DMS53 treated with DMSO at 0.1 percent for 48 hours (cell line): ENCODE measurements around the gene LCN2.
"Not testable (repeated sequence)": the region's sequence is repeated elsewhere in the genome, so short reads cannot be mapped to it uniquely, and the experiment has no call there.

Experiments
- DNase-seq: peaks from one replicate; lab custom pipeline; 2025; ENCODE audit not compliant: unreplicated experiment; lab: John Stamatoyannopoulos, UW

Gene LCN2

DNA sequence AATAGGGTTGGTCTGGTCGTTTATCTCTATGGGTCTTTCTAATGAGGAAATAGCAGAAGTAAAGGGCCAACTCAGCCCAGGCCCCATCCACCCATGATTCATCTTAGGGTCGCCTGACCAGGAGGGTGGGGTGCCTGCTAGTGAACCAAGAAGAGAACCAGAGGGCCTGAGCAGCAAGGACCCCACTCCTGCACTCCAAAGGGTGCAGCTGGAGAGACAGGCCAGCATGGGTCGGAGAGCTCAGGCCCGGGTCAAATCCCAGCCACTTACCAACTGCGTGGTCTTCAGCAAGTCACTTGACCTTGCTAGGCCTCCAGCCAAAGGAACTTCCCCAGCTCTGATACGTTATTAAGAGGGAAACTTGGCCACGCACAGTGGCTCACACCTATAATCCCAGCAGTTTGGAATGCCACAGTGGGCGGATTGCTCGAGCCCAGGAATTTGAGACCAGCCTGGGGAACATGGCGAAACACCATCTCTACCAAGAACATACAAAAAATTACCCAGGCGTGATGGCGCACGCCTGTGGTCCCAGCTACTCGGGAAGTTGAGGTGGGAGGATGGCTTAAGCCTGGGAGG is 15.1 kb downstream of the LCN2 start:
- DNase-seq, result no peak

DNA sequence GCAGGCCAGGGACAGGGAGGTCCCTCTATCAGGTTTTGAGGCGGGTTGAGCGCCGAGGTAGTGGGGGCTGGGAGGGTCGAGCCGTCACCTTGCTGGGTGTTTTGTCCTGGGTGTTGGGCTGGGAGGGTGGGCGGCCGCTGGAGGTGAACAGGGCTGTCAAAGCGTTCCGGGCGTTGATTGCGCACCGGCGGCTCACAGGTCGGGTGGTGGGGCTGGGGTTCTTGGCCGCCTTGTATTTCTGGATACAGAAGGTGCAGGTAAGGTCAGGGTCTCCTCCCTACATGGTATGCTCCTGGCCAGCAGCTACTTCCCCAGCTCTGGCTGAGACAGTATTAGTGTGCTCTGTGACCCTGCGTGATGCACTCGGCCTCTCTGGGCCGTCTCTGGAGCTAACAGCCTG is 16.9 kb downstream of the LCN2 start:
- DNase-seq, result no peak

DNA sequence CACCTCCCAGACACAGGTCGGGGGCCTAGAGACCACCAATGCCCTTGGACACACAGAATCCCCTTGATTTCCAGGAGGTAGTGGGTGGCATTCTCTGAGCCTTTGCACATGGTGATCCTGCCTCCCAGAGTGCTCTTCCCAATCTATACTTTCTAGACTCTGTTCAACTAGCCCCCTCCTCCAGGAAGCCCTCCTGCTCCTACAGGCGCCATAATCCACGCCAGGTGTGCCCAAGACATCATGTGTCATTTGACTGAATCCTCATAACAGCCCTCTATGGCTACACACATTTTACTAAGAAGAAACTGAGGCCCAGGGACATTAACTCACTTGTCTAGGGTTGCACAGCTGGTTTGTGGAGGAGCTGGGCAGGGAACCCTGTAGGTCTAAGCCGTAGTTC is 18.0 kb downstream of the LCN2 start:
- DNase-seq, result no peak

DNA sequence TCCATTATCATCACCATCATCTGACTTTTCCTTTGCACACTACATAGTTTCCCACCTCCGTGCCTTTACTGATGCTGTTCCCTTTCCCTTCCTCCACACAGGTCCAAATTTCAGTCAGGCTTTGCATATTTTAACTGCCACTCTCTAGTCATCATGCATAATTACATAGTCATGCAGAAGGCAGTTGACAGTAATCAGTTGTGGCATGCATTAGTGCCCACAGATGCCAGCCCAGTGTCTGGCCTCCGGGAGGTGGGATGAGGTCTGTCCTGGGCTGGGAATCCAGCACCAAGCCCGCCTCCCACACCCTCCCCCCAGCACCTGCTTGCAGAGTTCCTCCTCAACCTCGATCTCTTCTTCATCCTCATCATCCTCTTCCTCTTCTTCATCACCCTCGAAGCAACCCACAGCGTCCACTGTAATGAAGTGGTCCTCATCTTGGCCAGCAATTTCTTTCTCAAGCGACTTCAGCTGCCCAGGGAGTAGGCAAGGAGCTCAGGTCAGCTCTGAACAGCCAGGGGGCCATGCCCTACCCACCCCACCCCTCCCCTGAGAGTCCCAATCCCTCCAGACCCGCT is 19.6 kb downstream of the LCN2 start:
- no peak for DNase-seq

DNA sequence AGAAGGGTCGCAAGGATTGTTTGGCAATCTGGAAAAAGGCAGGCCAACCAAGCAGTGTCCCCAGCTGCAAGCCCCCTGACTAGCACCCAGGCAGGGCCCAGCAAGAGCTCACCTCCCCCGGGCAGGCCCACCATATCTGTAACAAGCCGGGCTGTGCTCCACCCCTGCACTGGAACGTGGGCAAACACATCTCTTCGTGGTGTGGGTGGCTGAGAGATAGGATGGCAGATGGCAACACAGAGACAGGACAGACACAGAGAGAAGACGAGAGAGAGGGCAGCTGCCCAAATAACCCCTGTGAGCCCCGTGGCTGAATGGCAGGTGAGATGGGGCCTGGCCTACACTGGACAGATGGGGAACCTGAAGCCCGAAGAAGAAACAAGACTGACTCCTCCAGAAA is 20.2 kb downstream of the LCN2 start:
- DNase-seq, result no peak

DNA sequence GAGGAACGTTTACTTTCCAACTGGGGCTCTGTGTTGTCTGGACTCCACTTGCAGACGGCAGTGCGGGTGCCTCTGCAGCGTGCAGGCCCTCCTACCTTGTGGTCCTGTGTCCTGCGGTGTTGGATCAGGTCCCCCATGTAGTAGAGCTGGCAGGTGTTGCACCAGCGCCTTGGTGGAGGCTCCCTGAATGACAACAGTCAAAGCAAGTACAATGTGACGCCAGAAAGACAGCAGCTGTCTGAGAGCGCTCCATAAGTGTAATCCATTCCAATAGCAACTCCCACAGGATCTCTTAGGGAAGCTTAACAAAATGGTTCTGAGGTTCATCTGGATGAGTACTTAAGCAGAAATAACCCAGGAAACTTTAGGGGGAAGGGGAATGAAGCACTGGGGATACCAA is 20.7 kb downstream of the LCN2 start:
- DNase-seq, result no peak

DNA sequence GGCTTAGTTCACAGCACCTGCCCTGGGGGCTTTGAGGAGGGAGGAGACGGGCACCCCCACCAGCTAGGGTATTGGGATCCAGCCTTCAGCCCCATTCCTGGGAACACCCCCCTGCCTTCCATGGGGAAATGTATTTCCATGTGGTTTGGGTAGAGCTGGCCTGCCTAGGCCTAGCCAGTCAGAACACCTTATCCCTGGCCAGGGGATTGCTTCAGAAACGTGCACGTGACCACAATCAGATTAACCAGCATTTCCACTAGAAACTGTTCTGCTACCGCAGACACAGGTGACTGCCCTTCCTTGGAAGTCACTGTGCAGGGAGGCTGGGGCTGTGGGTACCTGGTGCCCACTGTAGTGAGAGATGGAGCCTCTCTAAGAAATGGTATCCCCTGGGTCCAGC is 24.8 kb downstream of the LCN2 start:
- DNase-seq, result no peak

DNA sequence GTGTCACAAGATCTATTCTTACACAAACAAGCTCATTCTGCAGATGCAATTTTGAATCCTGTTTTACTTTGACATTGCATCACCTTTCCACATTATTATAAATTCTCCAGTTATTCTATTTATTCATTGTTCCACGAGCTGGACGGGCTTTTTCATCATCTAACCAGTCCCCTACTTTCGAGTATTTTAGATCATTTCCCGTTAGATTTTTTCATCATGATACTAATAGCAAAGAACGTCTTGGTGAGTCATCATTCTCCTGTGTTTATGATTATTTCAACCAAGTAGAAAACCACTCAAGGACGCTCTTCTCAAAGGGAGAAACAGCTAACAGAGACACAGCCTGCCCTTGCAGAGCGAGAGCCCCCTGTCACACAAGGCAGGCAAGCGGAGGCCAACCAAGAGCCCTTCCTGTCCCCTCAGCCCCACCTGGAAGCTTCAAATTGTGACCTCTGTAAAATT is 25.9 kb downstream of the LCN2 start:
- no peak for DNase-seq

- DNase-seq, result no peak
Observed at GRCh38 chr9:128175726-128176125, 26.5 kb downstream of the LCN2 start.

- no peak for DNase-seq
Observed at GRCh38 chr9:128178806-128179431, 29.7 kb downstream of the LCN2 start.

DNA sequence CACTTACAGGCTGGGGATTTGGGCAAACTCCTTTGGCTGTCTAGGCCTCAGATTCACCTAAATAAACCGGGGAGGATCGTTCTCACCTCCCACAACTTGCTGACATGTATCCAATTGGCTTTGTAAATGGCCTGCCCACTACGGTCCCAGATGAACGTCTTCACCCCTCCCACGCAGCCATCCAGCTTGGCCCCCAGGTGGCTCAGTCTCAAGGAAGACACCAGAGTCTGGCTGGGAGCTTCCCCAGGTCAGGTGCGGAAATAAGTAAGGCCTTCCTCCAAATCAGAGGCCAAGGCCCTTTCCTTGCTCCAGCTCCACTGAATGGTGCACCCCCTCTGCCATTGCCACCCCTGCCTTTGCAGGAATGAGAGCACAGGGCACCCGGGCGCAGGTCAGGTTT is 30.7 kb downstream of the LCN2 start:
- no peak for DNase-seq

DNA sequence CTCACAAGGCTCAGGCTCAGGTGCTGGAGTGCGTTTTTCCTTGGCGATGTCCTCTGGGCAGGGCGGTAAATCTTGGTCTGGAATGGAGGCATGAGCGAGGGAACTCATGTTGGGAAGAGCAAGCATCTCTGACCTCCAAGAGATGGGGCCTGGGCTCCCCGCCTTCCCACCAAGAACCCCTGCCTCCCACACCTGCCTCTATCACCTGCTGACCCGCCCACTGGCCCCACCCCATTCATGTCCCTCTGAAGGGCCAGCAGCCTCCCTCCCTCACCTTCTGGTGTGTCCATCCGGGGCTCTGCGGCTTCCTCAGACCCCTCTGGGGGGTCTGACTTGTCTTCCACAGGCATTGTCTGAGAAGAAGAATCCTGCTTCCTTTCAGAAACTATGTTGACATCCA is 31.2 kb downstream of the LCN2 start:
- no peak for DNase-seq

DNA sequence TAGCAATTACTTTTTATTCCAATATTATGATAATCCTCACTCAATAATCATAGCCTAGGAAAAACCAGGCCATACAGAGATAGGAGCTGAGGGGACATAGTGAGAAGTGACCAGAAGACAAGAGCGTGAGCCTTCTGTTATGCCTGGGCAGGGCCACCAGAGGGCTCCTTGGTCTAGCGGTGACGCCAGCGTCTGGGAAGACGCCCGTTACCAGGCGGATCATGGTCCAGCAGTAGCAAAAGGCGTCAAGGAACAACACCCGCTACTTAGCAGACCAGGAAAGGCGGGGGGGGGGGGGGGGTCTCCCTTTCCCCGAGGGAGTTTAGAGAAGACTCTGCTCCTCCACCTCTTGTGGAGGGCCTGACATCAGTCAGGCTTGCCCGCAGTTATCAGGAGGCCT is 32.2 kb downstream of the LCN2 start:
- not testable (repeated sequence) for DNase-seq

- no peak for DNase-seq
Observed at GRCh38 chr9:128182893-128183588, 33.8 kb downstream of the LCN2 start.

- DNase-seq, result no peak
Observed at GRCh38 chr9:128185979-128186965, 37.0 kb downstream of the LCN2 start.

- no peak for DNase-seq
Observed at GRCh38 chr9:128187361-128187760, 38.1 kb downstream of the LCN2 start.

GRCh38 chr9:128188209-128188608 is 39.0 kb downstream of the LCN2 start:
- no peak for DNase-seq

DNA sequence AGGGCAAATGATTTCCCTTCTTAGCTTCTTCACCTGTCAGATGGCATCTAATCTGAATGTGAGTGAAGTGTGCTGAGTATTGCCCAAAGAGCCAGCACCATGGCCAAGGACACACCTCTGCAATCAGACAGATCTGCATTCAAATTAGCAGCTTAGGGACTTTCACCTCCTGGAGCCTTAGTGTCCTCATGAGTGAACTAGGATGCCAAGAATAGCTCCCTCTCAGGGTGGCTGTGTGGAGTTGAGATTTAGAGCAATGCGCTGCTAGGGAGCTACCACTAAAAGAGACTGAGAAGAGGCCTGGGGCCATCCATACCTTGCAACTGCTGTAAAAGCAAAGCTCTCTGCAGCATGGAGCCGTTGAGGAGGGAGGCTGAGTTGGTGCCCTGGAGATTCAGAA is 40.8 kb downstream of the LCN2 start:
- DNase-seq, result no peak

DNA sequence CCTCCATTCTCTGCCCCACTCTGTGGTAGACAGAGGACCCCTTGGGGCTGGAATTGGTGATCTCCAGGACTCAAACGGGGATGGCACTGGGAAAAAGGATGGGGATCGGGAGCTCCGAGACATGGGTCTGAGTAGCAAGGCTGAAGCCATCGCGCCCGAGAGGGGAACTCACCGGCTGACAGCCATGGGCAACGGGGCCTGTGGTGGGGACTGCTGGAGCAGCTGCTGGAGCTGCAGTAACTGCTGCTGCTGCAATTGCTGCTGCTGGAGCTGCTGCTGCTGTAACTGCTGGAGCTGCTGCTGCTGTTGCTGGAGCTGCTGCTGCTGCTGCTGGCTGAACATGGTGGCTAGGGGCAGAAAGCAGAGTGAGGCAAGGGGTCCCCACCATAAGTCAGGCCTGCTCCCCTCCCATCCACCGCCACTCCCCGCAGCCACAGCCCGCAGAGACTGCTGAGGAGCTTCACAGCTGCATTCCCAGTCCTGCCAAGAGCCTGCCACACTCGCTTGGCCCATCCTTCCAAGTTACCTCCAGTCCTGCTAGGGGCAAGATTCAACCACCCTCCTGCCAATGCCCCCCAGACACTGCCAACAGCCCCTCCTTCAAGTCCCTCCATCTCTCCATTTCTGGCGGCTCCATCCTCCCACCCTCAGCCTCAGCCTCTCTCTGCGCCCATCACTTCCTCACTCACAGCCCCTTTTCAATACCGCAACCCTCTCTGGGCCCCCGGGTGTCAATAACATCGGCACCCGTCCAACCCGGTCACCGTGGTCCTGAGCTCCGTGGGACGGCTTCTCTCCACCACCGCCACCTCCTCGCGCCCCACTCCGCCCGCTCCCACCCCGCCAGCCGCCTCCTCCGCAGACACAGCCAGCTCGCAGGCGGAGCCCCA is 41.5 kb downstream of the LCN2 start:
- DNase-seq, result no peak
